HEK293 (cell line): Measurements from ENCODE around the gene SCLT1.

Experiments
- CTCF ChIA-PET: fragments of 350-600 bp; formaldehyde crosslinking; extraction: SDS; loops from one replicate; lab custom pipeline; 2021; ENCODE audit warnings: antibody characterized with exemption; lab: Yijun Ruan, JAX
- POLR2A ChIA-PET: fragments of 300-600 bp; formaldehyde crosslinking; extraction: SDS; loops from one replicate; lab custom pipeline; 2020; ENCODE audit warnings: antibody characterized with exemption, inconsistent platforms; lab: Yijun Ruan, JAX
- H3K27ac ChIP-seq: fragments of 200-500 bp; sonication (Bioruptor generic); 2 replicates; pipeline ENCODE4 v1.5.1; 2014; ENCODE audit warnings: low read depth, low read length, control low read depth, inconsistent platforms; ENCODE audit errors: extremely low read depth
- H3K36me3 ChIP-seq, 2 experiments: fragments of 200-500 bp in 1 of 2; sonication (Bioruptor generic) in 1 of 2; 1 replicate in 1 of 2; 2 replicates in 1 of 2; pipeline ENCODE4 v1.5.1; 2014 to 2017; ENCODE audit warnings: inconsistent platforms in 2 of 2, low read length in 2 of 2; ENCODE audit not compliant: control insufficient read depth in 2 of 2, insufficient read depth in 1 of 2
- H3K4me1 ChIP-seq: fragments of 200-500 bp; sonication (Bioruptor generic); 2 replicates; pipeline ENCODE4 v1.5.1; 2014; ENCODE audit warnings: mild to moderate bottlenecking, low read length, inconsistent platforms; ENCODE audit not compliant: control insufficient read depth, insufficient read depth
- H3K4me3 ChIP-seq: 2 replicates; pipeline ENCODE4 v1.5.1; 2011; ENCODE audit warnings: low read depth, mild to moderate bottlenecking, control low read depth, low read length, moderate library complexity
- H3K9me3 ChIP-seq: fragments of 200-500 bp; sonication (Bioruptor generic); 2 replicates; pipeline ENCODE4 v1.5.1; 2014; ENCODE audit warnings: low read depth, low read length, inconsistent platforms; ENCODE audit not compliant: control insufficient read depth, insufficient read depth
- GLI2 ChIP-seq: fragments of 450-650 bp; formaldehyde crosslinking; IDR thresholded peaks from 2 replicates; pipeline ENCODE4; 2017; ENCODE audit warnings: missing biosample characterization, missing genetic modification characterization, low read depth, borderline replicate concordance
- KLF1 ChIP-seq: fragments of 450-650 bp; formaldehyde crosslinking; IDR thresholded peaks from 2 replicates; pipeline ENCODE4 v1.5.1; 2016; ENCODE audit warnings: missing biosample characterization, missing genetic modification characterization
- SALL2 ChIP-seq: fragments of 450-650 bp; formaldehyde crosslinking; IDR thresholded peaks from 2 replicates; pipeline ENCODE4 v1.5.0; 2017; ENCODE audit warnings: missing biosample characterization, mild to moderate bottlenecking, missing genetic modification characterization, borderline replicate concordance
- SCRT1 ChIP-seq: fragments of 450-650 bp; formaldehyde crosslinking; IDR thresholded peaks from 2 replicates; pipeline ENCODE4 v1.5.1; 2016; ENCODE audit warnings: missing biosample characterization, missing genetic modification characterization, borderline replicate concordance
- TCF7L2 ChIP-seq: IDR thresholded peaks from 2 replicates; pipeline ENCODE4 v1.6.1; 2011; ENCODE audit warnings: low read depth, mild to moderate bottlenecking, inconsistent platforms, low read length, moderate library complexity, borderline replicate concordance
- ZBTB7A ChIP-seq: fragments of 450-650 bp; formaldehyde crosslinking; IDR thresholded peaks from 2 replicates; pipeline ENCODE4 v1.5.1; 2016; ENCODE audit warnings: low read depth, missing biosample characterization, missing genetic modification characterization
- ZFP37 ChIP-seq: fragments of 450-650 bp; formaldehyde crosslinking; IDR thresholded peaks from 2 replicates; pipeline ENCODE4 v1.5.1; 2016; ENCODE audit warnings: missing biosample characterization, missing genetic modification characterization
- ZNF155 ChIP-seq: fragments of 450-650 bp; formaldehyde crosslinking; IDR thresholded peaks from 2 replicates; pipeline ENCODE4 v1.5.1; 2016; ENCODE audit warnings: missing biosample characterization, missing genetic modification characterization
- ZNF211 ChIP-seq: fragments of 450-650 bp; formaldehyde crosslinking; IDR thresholded peaks from 2 replicates; pipeline ENCODE4 v1.5.1; 2016; ENCODE audit warnings: low read depth, missing biosample characterization, missing genetic modification characterization
- ZNF266 ChIP-seq: fragments of 450-650 bp; formaldehyde crosslinking; IDR thresholded peaks from 2 replicates; pipeline ENCODE4 v1.5.1; 2016; ENCODE audit warnings: missing biosample characterization, missing genetic modification characterization, low read depth
- ZNF302 ChIP-seq: fragments of 450-650 bp; formaldehyde crosslinking; IDR thresholded peaks from 2 replicates; pipeline ENCODE4 v1.5.1; 2016; ENCODE audit warnings: missing biosample characterization, missing genetic modification characterization, low read depth
- ZNF391 ChIP-seq: fragments of 450-650 bp; formaldehyde crosslinking; IDR thresholded peaks from 2 replicates; pipeline ENCODE4 v1.5.1; 2016; ENCODE audit warnings: low read depth, missing biosample characterization, missing genetic modification characterization, borderline replicate concordance
- ZNF433 ChIP-seq: fragments of 450-650 bp; formaldehyde crosslinking; IDR thresholded peaks from 2 replicates; pipeline ENCODE4 v1.5.1; 2016; ENCODE audit warnings: missing biosample characterization, missing genetic modification characterization, low read depth
- ZNF521 ChIP-seq: fragments of 450-650 bp; formaldehyde crosslinking; IDR thresholded peaks from 2 replicates; pipeline ENCODE4 v1.5.1; 2017; ENCODE audit warnings: missing biosample characterization, mild to moderate bottlenecking, missing genetic modification characterization
- ZNF580 ChIP-seq: fragments of 450-650 bp; formaldehyde crosslinking; IDR thresholded peaks from 2 replicates; pipeline ENCODE4 v1.5.1; 2016; ENCODE audit warnings: missing biosample characterization, missing genetic modification characterization
- ZNF624 ChIP-seq: fragments of 450-650 bp; formaldehyde crosslinking; IDR thresholded peaks from 2 replicates; pipeline ENCODE4 v1.5.1; 2017; ENCODE audit warnings: missing biosample characterization, missing genetic modification characterization
- ZNF701 ChIP-seq: fragments of 450-650 bp; formaldehyde crosslinking; IDR thresholded peaks from 2 replicates; pipeline ENCODE4 v1.5.1; 2016; ENCODE audit warnings: missing biosample characterization, missing genetic modification characterization
- ZNF707 ChIP-seq: fragments of 450-650 bp; formaldehyde crosslinking; IDR thresholded peaks from 2 replicates; pipeline ENCODE4 v1.5.1; 2016; ENCODE audit warnings: missing biosample characterization, missing genetic modification characterization
- ZNF792 ChIP-seq: fragments of 450-650 bp; formaldehyde crosslinking; IDR thresholded peaks from 2 replicates; pipeline ENCODE4 v1.5.1; 2016; ENCODE audit warnings: missing biosample characterization, missing genetic modification characterization
- ZNF837 ChIP-seq: fragments of 450-650 bp; formaldehyde crosslinking; IDR thresholded peaks from 2 replicates; pipeline ENCODE4 v1.5.1; 2016; ENCODE audit warnings: missing biosample characterization, missing genetic modification characterization
- ZSCAN23 ChIP-seq: fragments of 450-650 bp; formaldehyde crosslinking; IDR thresholded peaks from 2 replicates; pipeline ENCODE4 v1.5.1; 2016; ENCODE audit warnings: missing biosample characterization, missing genetic modification characterization
- TF ChIP-seq, protein P1 (sequence below): fragments of 450-650 bp; formaldehyde crosslinking; IDR thresholded peaks from 2 replicates; pipeline ENCODE4 v1.5.1; 2016; ENCODE audit warnings: missing biosample characterization, missing genetic modification characterization
- TF ChIP-seq, protein P2 (sequence below): fragments of 450-650 bp; formaldehyde crosslinking; IDR thresholded peaks from 2 replicates; pipeline ENCODE4 v1.5.1; 2016; ENCODE audit warnings: missing biosample characterization, missing genetic modification characterization, low read depth
- TF ChIP-seq, protein P3 (sequence below): fragments of 450-650 bp; formaldehyde crosslinking; IDR thresholded peaks from 2 replicates; pipeline ENCODE4 v1.5.1; 2017; ENCODE audit warnings: missing biosample characterization, missing genetic modification characterization
- TF ChIP-seq, protein P4 (sequence below): fragments of 450-650 bp; IDR thresholded peaks from 2 replicates; pipeline ENCODE4 v1.5.1; 2018; ENCODE audit warnings: missing biosample characterization, mild to moderate bottlenecking, missing genetic modification characterization

SCLT1 gene

DNA sequence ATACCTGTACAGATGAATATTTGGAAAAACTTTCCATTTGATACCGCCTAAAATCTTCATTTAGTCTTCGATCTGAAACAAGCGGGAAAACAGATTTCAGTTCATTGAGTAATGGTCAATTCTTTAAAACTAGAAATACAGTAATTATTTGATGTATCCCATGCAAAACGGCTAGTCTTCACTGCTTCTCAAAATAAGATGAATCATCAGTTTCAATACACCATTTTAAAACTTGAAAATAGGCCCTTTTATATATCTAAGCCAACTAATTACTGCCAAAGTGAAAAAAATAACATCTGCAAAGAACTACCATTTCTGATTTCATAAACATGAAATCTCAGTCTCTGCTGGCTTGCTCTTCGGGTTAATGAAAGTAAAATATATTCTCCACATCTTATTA is 11.0 kb downstream of the SCLT1 start:
- TF ChIP-seq ZNF624 (no peak), ZNF433 (tag by site-specific recombination) (no peak), ZFP37 (no peak), GLI2 (tag by site-specific recombination) (no peak), ZNF302 (no peak)
- no peaks in the 10 kb centered on the region for H3K4me1 ChIP-seq
- POLR2A ChIA-PET: no interaction called here
- CTCF ChIA-PET: no interaction called here
- H3K9me3 ChIP-seq: no peaks in the 10 kb centered on the region
- H3K4me3 ChIP-seq: no peak overlapping the region
- H3K27ac ChIP-seq: no peak overlapping the region
- H3K36me3 ChIP-seq: peaks cover 0 to 39% of the 10 kb centered on the region in 2 experiments; a peak in 1 of 3 replicates

- POLR2A ChIA-PET: no interaction called here
- H3K36me3 ChIP-seq: peaks cover 0 to 36% of the 10 kb centered on the region in 2 experiments; a peak in 1 of 3 replicates
- H3K4me3 ChIP-seq: no peak overlapping the region
- no peaks in the 10 kb centered on the region for H3K4me1 ChIP-seq
- TF ChIP-seq KLF1 (tag by site-specific recombination): no peak
- TF ChIP-seq ZNF701 (tag by site-specific recombination): no peak
- no peak for TF ChIP-seq ZNF792 (tag by site-specific recombination)
- TF ChIP-seq, protein P1, sequence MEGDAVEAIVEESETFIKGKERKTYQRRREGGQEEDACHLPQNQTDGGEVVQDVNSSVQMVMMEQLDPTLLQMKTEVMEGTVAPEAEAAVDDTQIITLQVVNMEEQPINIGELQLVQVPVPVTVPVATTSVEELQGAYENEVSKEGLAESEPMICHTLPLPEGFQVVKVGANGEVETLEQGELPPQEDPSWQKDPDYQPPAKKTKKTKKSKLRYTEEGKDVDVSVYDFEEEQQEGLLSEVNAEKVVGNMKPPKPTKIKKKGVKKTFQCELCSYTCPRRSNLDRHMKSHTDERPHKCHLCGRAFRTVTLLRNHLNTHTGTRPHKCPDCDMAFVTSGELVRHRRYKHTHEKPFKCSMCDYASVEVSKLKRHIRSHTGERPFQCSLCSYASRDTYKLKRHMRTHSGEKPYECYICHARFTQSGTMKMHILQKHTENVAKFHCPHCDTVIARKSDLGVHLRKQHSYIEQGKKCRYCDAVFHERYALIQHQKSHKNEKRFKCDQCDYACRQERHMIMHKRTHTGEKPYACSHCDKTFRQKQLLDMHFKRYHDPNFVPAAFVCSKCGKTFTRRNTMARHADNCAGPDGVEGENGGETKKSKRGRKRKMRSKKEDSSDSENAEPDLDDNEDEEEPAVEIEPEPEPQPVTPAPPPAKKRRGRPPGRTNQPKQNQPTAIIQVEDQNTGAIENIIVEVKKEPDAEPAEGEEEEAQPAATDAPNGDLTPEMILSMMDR: no peak
- no peak for TF ChIP-seq ZBTB7A (tag by site-specific recombination)
- no peak for TF ChIP-seq ZSCAN23
- no peak for TF ChIP-seq ZNF580 (tag by site-specific recombination)
- no peak for TF ChIP-seq ZNF211
- no peak for TF ChIP-seq SCRT1 (tag by site-specific recombination)
- TF ChIP-seq ZNF521: no peak
- no peak for TF ChIP-seq ZNF266 (tag by site-specific recombination)
- no peak for TF ChIP-seq ZNF707
- TF ChIP-seq ZNF391 (tag by site-specific recombination): no peak
- no peak for TF ChIP-seq TCF7L2
- TF ChIP-seq, protein P2, sequence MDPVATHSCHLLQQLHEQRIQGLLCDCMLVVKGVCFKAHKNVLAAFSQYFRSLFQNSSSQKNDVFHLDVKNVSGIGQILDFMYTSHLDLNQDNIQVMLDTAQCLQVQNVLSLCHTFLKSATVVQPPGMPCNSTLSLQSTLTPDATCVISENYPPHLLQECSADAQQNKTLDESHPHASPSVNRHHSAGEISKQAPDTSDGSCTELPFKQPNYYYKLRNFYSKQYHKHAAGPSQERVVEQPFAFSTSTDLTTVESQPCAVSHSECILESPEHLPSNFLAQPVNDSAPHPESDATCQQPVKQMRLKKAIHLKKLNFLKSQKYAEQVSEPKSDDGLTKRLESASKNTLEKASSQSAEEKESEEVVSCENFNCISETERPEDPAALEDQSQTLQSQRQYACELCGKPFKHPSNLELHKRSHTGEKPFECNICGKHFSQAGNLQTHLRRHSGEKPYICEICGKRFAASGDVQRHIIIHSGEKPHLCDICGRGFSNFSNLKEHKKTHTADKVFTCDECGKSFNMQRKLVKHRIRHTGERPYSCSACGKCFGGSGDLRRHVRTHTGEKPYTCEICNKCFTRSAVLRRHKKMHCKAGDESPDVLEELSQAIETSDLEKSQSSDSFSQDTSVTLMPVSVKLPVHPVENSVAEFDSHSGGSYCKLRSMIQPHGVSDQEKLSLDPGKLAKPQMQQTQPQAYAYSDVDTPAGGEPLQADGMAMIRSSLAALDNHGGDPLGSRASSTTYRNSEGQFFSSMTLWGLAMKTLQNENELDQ: no peak
- no peak for TF ChIP-seq ZNF155 (tag by site-specific recombination)
- TF ChIP-seq, protein P3, sequence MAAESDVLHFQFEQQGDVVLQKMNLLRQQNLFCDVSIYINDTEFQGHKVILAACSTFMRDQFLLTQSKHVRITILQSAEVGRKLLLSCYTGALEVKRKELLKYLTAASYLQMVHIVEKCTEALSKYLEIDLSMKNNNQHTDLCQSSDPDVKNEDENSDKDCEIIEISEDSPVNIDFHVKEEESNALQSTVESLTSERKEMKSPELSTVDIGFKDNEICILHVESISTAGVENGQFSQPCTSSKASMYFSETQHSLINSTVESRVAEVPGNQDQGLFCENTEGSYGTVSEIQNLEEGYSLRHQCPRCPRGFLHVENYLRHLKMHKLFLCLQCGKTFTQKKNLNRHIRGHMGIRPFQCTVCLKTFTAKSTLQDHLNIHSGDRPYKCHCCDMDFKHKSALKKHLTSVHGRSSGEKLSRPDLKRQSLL (tag by site-specific recombination): no peak
- no peak for TF ChIP-seq SALL2 (tag by site-specific recombination)
- no peak for TF ChIP-seq ZNF837
- TF ChIP-seq, protein P4, sequence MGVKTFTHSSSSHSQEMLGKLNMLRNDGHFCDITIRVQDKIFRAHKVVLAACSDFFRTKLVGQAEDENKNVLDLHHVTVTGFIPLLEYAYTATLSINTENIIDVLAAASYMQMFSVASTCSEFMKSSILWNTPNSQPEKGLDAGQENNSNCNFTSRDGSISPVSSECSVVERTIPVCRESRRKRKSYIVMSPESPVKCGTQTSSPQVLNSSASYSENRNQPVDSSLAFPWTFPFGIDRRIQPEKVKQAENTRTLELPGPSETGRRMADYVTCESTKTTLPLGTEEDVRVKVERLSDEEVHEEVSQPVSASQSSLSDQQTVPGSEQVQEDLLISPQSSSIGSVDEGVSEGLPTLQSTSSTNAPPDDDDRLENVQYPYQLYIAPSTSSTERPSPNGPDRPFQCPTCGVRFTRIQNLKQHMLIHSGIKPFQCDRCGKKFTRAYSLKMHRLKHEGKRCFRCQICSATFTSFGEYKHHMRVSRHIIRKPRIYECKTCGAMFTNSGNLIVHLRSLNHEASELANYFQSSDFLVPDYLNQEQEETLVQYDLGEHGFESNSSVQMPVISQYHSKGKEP (tag by site-specific recombination): no peak
- CTCF ChIA-PET: no interaction called here
- H3K9me3 ChIP-seq: no peaks in the 10 kb centered on the region
- H3K27ac ChIP-seq: no peak overlapping the region
These were observed 13.2 kb downstream of the SCLT1 start for GRCh38 chr4:129080129-129080528.
